PC-9 (cell line): ENCODE results near the gene TP53I3. TPM values are rescaled to one million over a fixed set of nuclear protein-coding genes. Genes with fewer than 3 reads are reported as not detected.

Source experiments
- BruUV-seq: library from RNA; stranded (reverse); fragments of 400-500 nt; replicated peaks from 2 replicates; lab custom pipeline; 2021; lab: Mats Ljungman, UMichigan
- CTCF ChIA-PET: fragments of 300-600 bp; sonication (Branson Sonifier 250); formaldehyde crosslinking; loops from one replicate; lab custom pipeline; 2022; ENCODE audit warnings: antibody characterized with exemption; lab: Charles Lee
- POLR2A ChIA-PET: fragments of 300-600 bp; sonication (Branson Sonifier 250); formaldehyde crosslinking; loops from one replicate; lab custom pipeline; 2022; ENCODE audit warnings: antibody characterized with exemption; ENCODE audit not compliant: unreplicated experiment; lab: Charles Lee
- DNase-seq, 2 experiments: peaks; one replicate each; pipeline versions ENCODE4 v3.0.0 to v3.0.0-alpha.2; 2015 to 2022; ENCODE audit warnings: mixed read lengths in 1 of 2
- H2AFZ ChIP-seq: fragments of 200-600 bp; sonication (generic); 2 replicates; pipeline ENCODE4 v1.8.1; 2017; ENCODE audit warnings: antibody characterized with exemption
- H3F3A ChIP-seq: fragments of 200-600 bp; sonication (generic); 2 replicates; pipeline ENCODE4 v1.8.1; 2017; ENCODE audit warnings: antibody characterized with exemption, mild to moderate bottlenecking, low read depth; ENCODE audit not compliant: insufficient read depth
- H3K27ac ChIP-seq: fragments of 200-600 bp; sonication (generic); 2 replicates; pipeline ENCODE4 v1.6.1; 2016; ENCODE audit warnings: mixed run types
- H3K27me3 ChIP-seq: fragments of 200-600 bp; sonication (generic); 2 replicates; pipeline ENCODE4 v1.6.1; 2016; ENCODE audit warnings: low read depth, mixed run types; ENCODE audit not compliant: insufficient read depth
- H3K36me3 ChIP-seq: fragments of 200-600 bp; sonication (generic); 2 replicates; pipeline ENCODE4 v1.6.1; 2016; ENCODE audit warnings: low read depth, mixed run types
- H3K4me1 ChIP-seq: fragments of 200-600 bp; sonication (generic); replicated peaks from 2 replicates; pipeline ENCODE4 v1.6.1; 2016; ENCODE audit warnings: mixed run types; ENCODE audit not compliant: insufficient read depth
- H3K4me2 ChIP-seq: fragments of 200-600 bp; sonication (generic); 2 replicates; pipeline ENCODE4 v1.6.1; 2017; ENCODE audit warnings: mixed run types
- H3K4me3 ChIP-seq: fragments of 200-600 bp; sonication (generic); 2 replicates; pipeline ENCODE4 v1.6.1; 2016; ENCODE audit warnings: mixed run types
- H3K79me2 ChIP-seq: fragments of 200-600 bp; sonication (generic); 2 replicates; pipeline ENCODE4 v1.6.1; 2017; ENCODE audit warnings: low read depth, mixed run types
- H3K9me2 ChIP-seq: fragments of 200-600 bp; sonication (generic); 2 replicates; pipeline ENCODE4 v1.8.1; 2017; ENCODE audit warnings: mild to moderate bottlenecking; ENCODE audit not compliant: insufficient read depth
- H3K9me3 ChIP-seq: fragments of 200-600 bp; sonication (generic); 2 replicates; pipeline ENCODE4 v1.8.1; 2016; ENCODE audit warnings: low read depth; ENCODE audit not compliant: insufficient read depth
- H4K20me1 ChIP-seq: fragments of 200-600 bp; sonication (generic); 2 replicates; pipeline ENCODE4 v1.8.1; 2017; ENCODE audit not compliant: insufficient read depth
- CTCF ChIP-seq: fragments of 200-600 bp; sonication (generic); conservative IDR thresholded peaks from 2 replicates; pipeline ENCODE4 v1.6.1; 2017; ENCODE audit warnings: mixed run types, antibody characterized with exemption, mild to moderate bottlenecking, moderate library complexity
- EZH2 ChIP-seq: fragments of 200-600 bp; sonication (generic); IDR thresholded peaks from 2 replicates; pipeline ENCODE4 v1.8.0; 2017; ENCODE audit warnings: antibody characterized with exemption, low read depth
- intact Hi-C: fragments of 100-400 bp; cut with micrococcal nuclease; formaldehyde crosslinking; loops from one replicate; pipeline ENCODE4 v1.10.0; 2022; ENCODE audit not compliant: unreplicated experiment
- total RNA-seq: library from RNA; stranded (reverse); gene quantifications from 2 replicates; pipeline ENCODE4 v1.2.3, GENCODE V29; 2021

The TP53I3 gene
- total RNA-seq, 1 experiment from 2014 or later: 22.9 TPM

DNA sequence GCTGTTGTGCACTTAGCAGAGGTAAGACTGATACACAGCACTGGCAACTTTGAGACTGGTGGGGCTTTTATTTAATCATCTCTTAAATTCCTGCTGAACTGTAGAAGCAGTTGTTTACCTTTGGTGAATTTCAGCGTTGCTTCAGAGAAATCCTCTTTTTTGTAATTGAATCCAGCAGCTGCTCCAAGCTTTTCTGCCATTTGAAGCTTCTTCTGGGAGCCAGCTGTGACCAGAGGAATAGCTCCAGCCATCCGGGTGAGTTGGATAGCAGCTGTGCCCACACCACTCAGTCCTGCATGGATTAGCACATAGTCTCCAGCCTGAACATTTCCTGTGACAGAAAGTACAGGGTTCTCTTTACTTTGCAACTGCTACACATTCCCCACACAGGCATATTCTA, 3.9 kb downstream of the TP53I3 start:
- no peak for DNase-seq
- H3K9me2 ChIP-seq: no peaks in the 10 kb centered on the region
- no peaks in the 10 kb centered on the region for H3K36me3 ChIP-seq
- H2AFZ ChIP-seq: no peak overlapping the region
- intact Hi-C loops: loop anchor here (5.0 kb wide), 2 partner anchors 302 to 712 kb away; partner anchors contain the start of genes CENPO and PTRHD1
- peaks cover 43% of the 10 kb centered on the region for H3F3A ChIP-seq
- no peaks in the 10 kb centered on the region for H3K9me3 ChIP-seq
- H3K79me2 ChIP-seq: peaks cover 2% of the 10 kb centered on the region
- no peak overlapping the region for H3K4me3 ChIP-seq
- TF ChIP-seq EZH2 (no peak), CTCF (no peak)
- no peaks in the 10 kb centered on the region for H4K20me1 ChIP-seq
- no peaks in the 10 kb centered on the region for H3K27me3 ChIP-seq
- no TSS peak for BruUV-seq
- POLR2A ChIA-PET: no interaction called here
- no peak overlapping the region for H3K27ac ChIP-seq
- H3K4me1 ChIP-seq: peaks cover 30% of the 10 kb centered on the region
- no peak overlapping the region for H3K4me2 ChIP-seq
- CTCF ChIA-PET: no interaction called here

DNA sequence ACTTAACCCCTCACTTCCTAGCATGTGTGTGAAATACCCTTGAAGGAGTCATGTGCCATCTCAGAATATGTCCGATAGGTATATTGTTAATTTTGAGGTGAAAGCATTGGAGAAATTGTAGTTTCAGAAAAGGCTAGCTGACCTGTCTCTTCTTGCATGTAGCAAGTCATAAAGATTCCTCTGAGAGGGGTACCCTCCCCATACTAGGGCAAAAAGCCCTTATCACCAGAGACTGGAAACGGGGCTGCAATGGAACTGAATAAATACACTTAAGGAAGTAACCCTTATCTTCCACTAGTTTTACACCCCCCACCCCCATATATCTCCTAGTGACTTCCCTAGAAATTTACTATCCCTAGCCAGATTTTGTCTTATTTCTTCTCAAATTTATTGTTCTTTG, 6.8 kb downstream of the TP53I3 start:
- POLR2A ChIA-PET: no interaction called here
- peak overlapping the region; percentile 98 for H3K4me2 ChIP-seq

DNA sequence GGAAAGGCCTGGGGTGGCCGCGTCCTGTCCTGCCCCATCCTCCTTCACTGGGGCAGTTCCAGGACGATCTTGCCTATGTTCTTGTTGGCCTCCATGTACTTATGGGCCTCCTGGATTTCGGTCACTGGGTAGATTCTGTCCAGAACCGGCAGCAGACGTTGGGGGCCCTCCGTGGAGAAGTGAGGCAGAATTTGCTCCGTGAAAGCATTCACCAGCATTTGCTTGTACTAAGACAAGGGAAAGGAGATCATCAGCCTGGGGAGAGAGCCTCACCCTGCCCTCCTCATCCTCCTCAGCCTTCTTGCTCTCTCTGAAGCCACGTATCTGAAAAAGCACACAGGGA, 7.1 kb downstream of the TP53I3 start:
- ChIA-PET POLR2A (interaction anchor here (0.6 to 1.3 kb wide), 2 partner anchors 62 to 362 kb away, joined by 3 to 6 read pairs; no protein-coding TSS in a partner anchor), CTCF (interaction anchor here (0.6 to 0.7 kb wide), 2 partner anchors 27 to 87 kb away, joined by 4 to 5 read pairs; no protein-coding TSS in a partner anchor)

More for the DNA sequence above, 6.8 kb downstream of the TP53I3 start:
- Histone ChIP-seq H2AFZ (peak overlapping the region; percentile 94), H3F3A (peaks cover 45% of the 10 kb centered on the region), H3K9me3 (no peaks in the 10 kb centered on the region), H3K36me3 (peaks cover 10% of the 10 kb centered on the region), H3K27ac (peak overlapping the region; percentile 71), H3K9me2 (no peaks in the 10 kb centered on the region), H3K4me3 (peak overlapping the region; percentile 89), H3K79me2 (peaks cover 29% of the 10 kb centered on the region), H3K27me3 (no peaks in the 10 kb centered on the region), H4K20me1 (peaks cover 13% of the 10 kb centered on the region), H3K4me1 (peaks cover 25% of the 10 kb centered on the region)
- CTCF ChIA-PET: no interaction called here
- no TSS peak for BruUV-seq
- TF ChIP-seq EZH2 (no peak), CTCF (no peak)
- DNase-seq: no peak
- intact Hi-C loops: loop anchor here (2.0 kb wide), 2 partner anchors 45 to 151 kb away; partner anchors contain the start of genes ATAD2B, FAM228B and PFN4

More for the DNA sequence above, 7.1 kb downstream of the TP53I3 start:
- no peak for DNase-seq
- intact Hi-C loops: loop anchor here (2.0 kb wide), 2 partner anchors 45 to 151 kb away; partner anchors contain the start of genes ATAD2B, FAM228B and PFN4
- Histone ChIP-seq H3K27me3 (no peaks in the 10 kb centered on the region), H3F3A (peaks cover 42% of the 10 kb centered on the region), H3K27ac (peak overlapping the region; percentile 71), H3K36me3 (peaks cover 14% of the 10 kb centered on the region), H2AFZ (peak overlapping the region; percentile 94), H3K4me3 (peak overlapping the region; percentile 89), H3K79me2 (peaks cover 33% of the 10 kb centered on the region), H3K4me1 (peaks cover 21% of the 10 kb centered on the region), H3K4me2 (peak overlapping the region; percentile 98), H4K20me1 (peaks cover 13% of the 10 kb centered on the region), H3K9me2 (no peaks in the 10 kb centered on the region), H3K9me3 (no peaks in the 10 kb centered on the region)
- TF ChIP-seq EZH2 (no peak), CTCF (no peak)
- TSS peak; percentile 90 for BruUV-seq
